NCI-H524 treated with DMSO at 0.1 percent for 48 hours (cell line): ENCODE measurements around the gene PDCL2.
A peak's percentile ranks its signal among the peaks of the same experiment; 100 is the strongest.
"Not testable (repeated sequence)": the region's sequence is repeated elsewhere in the genome, so short reads cannot be mapped to it uniquely, and the experiment has no call there.

ENCODE experiments used
- DNase-seq: peaks from one replicate; lab custom pipeline; 2025; lab: John Stamatoyannopoulos, UW

The PDCL2 gene

DNA sequence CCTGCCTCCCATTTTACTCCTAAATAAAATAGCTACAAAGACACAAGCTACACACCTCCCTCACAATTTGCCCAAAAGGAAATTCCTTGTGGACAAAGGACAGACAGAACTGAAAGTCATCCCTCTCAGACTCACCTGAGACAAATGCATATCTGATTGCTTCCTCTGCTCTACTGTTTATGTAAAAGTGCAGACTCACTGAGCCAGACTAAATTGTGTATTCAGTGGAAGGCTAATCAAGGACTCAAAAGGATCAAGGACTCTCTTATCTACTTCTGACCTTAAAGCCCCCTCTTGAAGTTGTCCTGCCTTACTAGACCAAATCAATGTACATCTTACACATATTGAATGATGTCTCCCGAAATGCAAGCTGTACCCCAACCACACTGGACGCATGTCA, 3.9 kb downstream of the PDCL2 start:
- no peak for DNase-seq

DNA sequence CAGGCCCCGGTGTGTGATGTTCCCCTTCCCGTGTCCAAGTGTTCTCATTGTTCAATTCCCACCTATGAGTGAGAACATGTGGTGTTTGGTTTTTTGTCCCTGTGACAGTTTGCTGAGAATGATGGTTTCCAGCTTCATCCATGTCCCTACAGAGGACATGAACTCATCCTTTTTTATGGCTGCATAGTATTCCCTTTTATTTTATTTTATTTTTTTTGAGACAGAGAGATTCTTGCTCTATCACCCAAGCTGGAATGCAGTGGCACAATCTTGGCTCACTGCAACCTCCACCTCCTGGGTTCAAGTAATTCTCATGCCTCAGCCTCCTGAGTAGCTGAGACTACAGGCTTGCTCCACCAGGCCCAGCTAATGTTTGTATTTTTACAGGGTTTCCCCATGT, 9.3 kb downstream of the PDCL2 start:
- not testable (repeated sequence) for DNase-seq

DNA sequence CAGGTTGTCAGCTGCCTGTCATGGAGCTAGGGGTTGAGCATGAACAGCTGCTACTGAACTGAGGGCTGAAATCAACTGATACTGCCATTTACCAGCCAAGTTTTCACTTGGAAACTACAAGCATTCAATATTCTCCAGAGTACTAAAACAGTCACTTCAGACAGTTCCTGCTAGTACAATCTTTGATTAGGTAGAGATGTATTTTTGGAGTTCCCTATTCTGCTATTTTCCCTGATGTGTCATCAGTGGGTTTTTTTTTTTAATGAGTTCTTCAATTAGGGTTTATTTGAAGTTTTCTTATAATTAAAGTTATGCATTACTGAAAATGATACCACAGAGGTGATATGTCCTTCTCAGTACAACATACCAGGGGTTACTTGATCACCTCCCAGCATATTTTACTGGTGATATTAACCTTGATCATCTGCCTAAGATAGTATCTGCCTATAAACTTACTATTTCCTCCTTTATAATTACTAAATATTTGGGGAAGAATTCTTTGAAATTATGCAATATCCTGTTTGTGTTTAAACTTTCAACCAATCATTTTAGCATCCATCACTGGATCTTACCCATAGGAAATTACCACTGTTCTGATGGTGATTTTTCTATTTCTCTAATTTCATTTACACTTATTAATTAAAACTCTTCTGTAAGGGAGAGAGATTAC, 13.6 kb downstream of the PDCL2 start:
- DNase-seq, result no peak

DNA sequence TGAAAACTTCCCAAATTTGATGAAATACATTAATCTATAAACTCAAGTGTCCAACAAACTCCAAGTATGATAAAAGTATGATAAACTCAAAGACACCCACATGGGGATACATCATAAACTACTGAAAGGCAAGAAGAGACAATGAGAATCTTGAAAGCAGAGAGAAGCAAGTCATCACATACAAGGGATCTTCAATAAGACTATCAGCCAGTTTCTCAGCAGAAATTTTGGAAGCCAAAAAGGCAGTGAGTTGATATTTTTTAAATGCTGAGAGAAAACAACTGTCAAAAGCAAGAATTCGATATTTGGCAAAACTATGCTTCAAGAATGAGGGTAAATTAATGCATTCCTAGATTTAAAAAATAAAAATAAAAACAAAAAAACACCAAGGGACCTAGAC, 16.5 kb downstream of the PDCL2 start:
- no peak for DNase-seq

DNA sequence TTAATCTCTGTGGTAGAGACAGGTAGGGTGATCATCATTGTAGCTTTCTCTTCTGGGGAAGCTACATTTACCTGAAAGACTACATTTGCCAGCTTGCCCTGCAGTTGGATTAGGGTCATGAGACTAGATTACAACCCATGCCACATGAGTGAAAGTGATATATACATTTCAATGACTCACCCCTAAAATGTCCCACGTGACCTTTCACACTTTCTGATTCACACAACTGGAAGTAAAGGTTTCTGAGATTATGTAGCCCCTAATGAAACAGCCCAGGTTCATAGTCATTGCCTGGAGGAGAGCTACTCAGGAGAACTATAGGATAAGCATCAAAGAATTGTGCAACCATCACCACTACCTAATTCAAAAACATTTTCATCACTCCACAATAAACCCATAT, 17.8 kb downstream of the PDCL2 start:
- DNase-seq, result no peak

DNA sequence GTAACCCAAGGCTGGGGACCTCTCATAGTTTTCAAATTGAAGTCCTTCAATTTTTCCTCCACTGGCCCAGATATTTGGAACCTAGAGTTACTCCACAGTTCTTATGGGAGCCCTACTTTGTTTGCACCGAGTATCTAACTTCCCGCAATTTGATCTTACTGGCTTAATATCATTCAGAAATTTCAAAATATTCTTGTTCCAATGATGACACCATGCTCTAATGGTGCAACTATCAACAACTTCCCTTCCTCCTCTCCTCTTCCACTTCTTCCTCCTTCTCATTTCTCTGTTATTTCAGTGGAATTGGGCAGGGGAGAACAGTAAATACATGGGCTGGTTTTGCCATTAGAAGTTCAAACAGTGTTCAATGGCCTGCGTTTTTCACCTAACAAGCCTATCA, 20.2 kb downstream of the PDCL2 start:
- no peak for DNase-seq

DNA sequence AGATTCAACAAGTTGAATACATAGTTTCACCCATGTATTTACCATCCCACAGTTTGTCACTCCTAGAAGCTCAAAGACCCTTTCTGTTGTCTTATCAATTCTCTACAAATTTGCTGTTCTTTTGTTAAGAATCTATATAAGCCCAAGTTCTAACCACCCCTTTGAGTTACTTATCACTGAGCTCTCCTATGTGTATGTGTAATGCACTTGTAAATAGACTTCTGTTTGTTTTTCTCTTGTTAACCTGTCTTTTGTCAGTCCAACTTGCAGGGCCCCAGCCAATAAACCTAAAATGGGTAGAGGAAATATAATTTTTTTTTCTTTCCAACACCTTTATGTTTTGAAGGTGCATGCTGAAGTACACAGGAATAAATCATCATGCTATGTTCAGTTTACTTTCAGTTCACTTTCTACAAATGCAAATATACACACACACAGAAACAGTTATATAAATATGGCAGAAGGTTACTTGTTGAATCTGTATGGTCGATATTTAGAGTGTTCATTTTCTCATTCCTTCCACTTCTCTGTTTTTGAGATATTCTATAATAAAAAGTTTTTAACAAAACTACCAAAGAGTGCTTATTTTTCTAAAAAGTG, 23.0 kb downstream of the PDCL2 start:
- no peak for DNase-seq

DNA sequence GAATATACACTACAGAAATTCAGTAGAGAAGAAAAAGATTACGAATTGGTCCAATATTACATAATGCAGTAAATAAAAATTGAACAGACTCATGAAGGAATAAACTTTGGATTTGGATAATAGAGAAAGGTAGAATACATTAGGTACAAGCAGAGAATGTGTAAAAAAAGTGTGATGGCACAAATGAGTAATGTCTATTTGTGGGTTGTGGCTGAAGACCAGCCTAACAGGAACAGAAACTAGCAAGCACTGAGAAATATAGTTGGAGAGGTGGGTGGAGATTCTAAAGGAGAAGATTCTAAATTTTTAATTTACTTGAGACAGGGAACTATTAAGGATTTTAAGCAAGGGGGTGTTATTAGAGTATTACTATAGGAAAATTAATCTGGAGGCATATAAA, 30.2 kb downstream of the PDCL2 start:
- DNase-seq, result no peak

DNA sequence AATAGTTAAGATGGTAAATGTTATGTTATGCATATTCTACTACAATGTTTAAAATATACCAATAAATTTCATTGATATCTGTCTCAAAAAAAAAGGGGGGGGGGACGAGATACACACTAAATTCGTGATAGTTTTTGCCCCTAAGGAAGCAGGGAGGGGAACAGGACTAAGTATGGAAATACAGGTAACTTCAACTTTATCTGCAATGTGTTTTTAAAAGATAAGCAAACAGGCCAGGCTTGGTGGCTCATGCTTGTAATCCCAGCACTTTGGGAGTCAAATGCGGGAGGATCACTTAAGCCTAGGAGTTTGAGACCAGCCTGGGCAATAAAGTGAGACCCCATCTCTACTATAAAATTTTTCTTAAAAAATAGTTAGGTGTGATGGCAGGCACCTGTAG, 31.9 kb downstream of the PDCL2 start:
- DNase-seq, result no peak

DNA sequence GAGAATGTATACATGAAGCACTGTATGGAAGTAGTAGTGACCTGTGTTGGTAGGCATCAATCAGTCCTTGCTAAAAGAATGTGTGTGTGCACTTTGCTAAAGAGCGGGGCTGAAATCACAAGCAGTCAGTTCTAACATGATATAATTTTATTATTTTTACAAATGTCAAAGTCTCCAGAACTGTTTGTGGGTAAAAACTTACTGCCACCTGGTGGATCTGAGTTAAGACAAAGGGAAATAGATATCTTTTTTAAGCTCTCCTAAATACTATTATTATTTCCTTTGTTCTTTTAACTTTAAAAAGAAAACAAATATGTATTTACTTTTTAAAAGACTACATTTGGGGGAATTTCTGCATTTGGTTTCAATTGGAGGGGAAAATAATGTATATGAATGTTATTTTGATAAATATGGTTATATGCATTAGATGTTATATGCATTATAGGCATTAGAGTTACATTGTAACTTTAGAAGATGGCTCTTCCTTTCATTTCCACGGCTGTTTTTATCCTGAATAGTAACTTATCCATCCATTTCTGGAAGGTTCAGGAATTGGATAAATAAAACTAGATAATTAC, 37.5 kb downstream of the PDCL2 start:
- no peak for DNase-seq

DNA sequence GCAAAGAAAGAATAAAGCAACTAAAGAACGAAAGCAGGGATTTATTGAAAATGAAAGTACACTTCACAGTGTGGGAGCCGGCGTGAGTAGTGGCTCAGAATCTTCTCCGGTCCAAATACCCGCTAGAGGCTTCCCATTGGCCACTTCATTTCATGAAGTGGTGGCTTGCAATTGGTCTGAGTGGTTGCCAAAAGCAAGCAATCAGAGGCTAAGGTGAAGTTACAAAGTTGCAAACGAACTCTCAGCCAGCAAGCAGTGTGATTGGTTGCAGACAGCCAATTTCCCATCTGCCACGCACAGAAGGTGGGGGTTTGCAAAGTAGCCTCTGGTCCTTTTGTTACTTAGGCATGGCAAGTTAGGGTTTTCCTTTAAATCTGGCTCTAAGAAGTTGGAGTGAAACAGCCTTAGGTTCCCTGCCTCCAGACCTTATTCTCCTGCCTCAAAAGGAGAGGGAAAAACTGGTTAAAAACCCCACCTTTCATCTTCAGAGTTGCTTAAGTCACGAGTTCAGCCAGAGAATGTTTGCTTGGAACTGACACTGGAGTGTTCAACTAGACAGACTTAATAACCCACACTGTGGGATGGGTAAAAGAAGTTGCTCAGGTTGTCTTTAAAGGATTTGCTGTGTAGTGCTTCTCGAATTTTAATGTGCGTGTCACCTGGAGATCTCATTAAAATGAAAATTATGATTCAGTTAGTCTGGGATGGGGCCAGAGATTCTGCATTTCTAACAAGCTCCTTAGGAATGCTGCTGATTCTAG, 38.4 kb downstream of the PDCL2 start:
- DNase-seq, result peak; percentile 78

DNA sequence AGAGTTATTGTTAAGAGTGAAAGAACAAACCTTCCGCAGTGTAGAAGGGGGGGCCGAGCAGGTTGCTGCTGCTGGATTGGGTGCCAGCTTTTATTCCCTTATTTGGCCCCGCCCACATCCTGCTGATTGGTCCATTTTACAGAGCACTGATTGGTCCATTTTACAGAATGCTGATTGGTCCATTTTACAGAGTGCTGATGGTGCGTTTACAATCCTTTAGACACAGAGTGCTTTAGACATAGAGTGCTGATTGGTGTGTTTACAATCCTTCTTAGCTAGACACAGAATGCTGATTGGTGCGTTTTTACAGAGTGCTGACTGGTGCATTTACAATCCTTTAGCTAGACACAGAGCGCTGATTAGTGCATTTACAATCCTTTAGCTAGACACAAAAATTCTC, 40.1 kb downstream of the PDCL2 start:
- DNase-seq, result not testable (repeated sequence)

DNA sequence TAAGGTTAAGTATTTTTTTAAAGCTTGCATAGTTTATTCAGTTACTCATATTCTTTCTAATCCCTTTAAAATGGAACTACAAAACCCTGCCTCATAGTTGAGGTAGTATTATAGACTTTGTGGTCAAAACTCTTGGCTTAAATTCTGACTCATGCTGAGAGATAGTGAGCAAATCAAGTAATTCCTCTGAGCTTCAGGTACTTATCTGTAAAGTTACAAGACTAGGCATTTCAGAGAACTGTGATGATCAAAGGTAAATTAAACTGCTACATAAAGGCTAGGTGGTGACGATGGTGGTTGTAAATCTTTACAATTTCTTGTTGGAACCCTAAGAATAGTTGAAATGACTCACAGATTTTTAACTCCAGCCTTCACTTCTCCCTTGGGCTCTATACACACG, 42.2 kb downstream of the PDCL2 start:
- DNase-seq, result no peak

DNA sequence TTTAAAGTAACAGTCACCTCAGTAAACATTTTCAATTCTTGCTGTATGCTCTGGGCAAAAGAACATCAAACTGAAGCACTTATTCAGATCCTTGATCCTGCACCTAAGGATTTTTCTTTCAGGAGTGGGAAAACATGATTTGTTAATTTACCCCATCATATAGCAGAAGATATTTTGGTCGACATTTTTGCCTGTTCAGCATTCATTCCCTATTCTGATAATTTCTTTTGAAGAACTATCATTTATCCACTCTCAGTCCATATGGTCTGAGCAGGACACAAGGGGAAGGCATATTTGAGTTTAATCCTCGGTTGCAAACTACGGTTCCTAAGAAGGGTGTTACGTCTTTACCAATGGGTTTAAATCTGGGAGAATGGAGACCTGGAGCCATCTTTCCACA, 44.1 kb downstream of the PDCL2 start:
- no peak for DNase-seq

DNA sequence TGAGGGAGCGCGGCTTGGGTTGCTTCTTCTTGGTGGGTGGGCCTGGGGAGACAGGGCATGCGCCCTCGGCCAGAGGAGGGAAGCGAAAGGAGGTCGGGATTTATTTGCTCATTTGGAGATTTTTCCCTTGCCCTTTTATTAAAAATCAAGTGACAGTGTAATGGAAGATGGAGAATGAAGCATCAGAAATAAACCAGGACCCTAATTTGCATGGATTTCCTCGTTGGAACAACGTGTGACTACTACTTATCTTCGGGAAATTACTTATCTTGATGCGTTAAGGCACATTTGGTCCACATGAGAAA, 44.6 kb downstream of the PDCL2 start:
- peak; percentile 35 for DNase-seq

DNA sequence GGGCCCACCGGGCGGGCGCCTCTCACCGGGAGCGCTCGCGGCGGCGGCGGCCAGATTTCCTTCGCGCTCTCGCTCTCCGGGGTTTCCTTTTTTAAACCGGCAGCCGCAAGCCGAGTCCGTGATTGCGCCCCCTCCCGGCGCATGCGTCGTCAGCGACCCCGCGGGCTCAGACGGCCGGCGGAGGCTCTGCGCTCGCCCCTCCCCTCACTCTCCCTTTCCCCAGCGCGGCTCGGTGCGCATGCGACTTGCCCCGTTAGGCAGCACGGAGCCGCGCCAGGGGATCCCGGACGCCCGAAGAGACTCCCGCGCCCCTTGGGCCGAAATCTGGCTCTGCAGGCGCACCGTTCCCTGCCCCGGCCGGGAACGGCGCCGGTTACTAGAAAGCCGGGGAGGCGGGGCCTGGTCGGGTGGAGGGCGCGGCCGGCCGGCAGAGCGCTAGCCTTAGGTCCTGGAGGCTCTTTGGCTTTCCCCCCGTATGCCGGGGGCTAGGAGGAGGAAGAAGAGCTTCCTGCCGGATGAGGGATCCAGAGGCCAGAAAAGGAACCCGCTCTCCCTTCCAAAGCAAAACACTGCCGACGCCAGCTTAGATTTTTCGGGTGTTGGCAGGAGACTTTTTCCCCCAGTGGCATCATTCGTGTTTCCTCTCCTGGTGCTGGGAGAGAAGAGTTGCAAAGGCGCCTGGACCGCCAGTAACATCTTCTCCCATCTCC, 45.1 kb downstream of the PDCL2 start, which contains the start of gene CLOCK:
CLOCK (minus strand) TSS at position 154 of the 710 bp plus-strand sequence. CDS start 64,124 bp downstream, outside the sequence.
- DNase-seq, result peak; percentile 23

DNA sequence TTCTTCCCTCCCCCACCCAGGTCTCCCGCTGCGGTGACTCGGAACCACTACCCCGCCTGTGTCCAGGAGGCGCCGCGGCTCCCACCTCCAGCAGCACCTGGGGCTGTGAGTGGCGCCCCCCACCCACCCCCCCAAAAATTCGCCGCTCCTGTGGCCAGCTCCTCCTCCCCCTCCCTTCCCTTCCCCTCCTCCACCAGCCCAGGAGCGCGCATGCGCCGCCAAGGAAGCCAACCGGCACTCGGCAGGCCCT, 45.6 kb downstream of the PDCL2 start:
- no peak for DNase-seq

DNA sequence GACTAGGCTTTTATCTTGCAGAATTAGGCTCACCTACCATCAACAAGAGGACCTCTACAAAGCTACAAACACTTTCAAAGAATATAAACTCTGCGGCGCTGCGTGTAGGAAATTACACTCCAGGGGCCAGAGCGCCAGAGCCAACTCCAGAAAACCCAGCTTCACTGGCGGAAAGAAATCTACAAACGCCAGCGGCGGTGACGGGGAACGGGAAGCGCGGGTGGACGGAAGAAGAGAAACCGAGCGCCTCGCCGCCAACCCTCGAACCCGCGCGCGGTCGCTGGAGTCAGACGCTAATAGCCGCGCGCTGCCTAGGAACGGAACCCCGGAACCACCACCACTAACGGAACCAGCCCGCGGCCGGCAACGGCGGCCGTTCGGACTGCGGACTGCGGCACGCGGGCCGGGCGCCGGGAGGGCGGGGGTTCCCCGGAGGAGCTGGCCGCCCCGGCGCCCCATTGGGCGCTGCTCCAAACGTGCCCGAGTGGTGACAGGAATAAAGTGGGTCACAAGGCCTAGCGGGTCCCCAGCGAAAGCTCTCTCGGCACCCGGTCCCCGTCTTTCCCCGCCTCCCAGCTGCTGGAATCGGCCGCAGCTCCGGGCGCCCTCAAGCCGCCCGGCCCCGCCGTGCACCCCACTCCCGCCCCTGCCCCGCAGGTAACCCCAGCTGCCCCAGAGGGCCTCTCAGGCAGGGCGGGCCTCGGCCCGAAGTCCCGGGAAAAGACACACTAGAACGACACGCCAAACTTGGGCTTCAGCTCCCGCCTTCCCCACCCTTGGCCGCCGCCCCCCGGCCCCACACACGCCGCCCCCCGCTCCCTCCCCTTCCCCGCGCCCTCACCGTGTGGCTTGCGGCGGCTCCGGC, 46.2 kb downstream of the PDCL2 start:
- DNase-seq, result no peak

DNA sequence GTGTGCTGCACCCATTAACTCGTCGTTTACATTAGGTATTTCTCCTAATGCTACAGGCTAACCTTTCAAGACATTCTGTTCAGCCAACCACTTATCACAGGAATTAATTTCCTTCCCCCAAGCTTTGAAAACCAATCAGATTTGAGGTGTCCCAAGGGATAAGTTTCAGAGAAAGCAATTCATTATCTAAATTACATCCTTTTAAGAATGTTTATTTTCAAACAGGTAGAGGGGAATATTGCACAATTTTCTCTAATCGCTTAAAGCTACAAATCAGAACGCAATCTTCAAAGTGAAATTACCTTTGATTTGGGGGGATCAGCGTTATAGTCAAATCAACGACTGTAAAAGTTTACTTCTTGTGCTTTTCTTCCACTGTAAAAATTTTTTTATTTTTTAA, 46.9 kb downstream of the PDCL2 start:
- DNase-seq, result peak; percentile 16

DNA sequence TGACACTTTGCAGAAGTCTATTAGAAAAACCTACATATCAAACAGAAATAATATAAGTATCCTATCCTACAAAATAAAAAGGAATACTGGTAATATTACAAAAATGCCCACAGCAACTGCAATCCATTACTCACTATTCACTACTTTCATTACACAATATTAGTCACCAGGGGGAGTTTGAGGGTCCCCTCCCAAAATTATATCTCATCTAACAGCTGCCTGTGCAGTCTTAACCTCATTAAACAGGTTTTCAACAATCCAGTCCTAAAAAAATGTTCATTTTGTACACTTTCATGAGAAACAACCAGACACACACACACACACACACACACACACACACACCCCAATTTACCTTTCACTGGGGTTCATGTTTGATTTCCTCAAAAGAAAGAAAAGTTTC, 48.2 kb downstream of the PDCL2 start:
- no peak for DNase-seq

DNA sequence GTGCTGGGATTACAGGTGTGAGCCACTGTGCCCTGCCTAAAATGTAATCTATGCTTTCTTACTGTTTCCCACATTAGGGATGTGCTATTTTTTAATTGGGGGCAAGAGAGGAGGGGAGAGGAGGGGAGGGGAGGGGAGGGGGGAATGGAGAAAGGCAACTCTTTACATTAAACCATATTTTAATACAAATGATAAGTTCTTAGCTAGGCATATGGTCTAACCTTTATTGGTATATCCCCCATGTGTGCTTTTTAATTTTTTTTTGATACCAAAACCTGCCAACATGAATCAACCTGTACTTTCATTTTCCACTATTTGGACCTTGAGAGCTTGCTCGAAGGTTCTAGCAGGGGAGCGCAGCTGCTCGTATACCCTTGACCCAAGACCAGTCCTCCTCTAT, 51.8 kb downstream of the PDCL2 start:
- DNase-seq, result no peak

DNA sequence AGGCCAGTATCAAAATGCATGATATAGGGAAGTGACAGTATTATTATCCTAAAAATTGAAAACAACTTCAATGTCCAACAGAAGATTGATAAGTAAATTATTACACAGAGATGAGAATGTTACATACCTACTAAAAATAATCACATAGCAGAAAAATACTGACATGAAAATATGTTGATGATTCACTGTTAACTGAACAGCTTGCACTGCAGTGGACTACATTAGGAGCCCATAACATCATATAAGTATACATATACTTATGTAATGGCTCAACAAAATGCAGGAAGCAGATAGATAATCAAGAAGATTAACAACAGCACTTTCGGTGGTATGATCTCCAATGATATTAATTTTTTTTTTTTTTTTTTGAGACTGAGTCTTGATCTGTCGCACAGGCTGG, 52.4 kb downstream of the PDCL2 start:
- no peak for DNase-seq
